ENCODE measurements around the gene DLGAP1. TPM values are rescaled to one million over a fixed set of nuclear protein-coding genes. Genes with fewer than 3 reads are reported as not detected.
A peak's percentile ranks its signal among the peaks of the same experiment; 100 is the strongest.

Gene DLGAP1
- total RNA-seq, 2 experiments from 2014 or later, result 0.53 to 1.5 TPM

DNA sequence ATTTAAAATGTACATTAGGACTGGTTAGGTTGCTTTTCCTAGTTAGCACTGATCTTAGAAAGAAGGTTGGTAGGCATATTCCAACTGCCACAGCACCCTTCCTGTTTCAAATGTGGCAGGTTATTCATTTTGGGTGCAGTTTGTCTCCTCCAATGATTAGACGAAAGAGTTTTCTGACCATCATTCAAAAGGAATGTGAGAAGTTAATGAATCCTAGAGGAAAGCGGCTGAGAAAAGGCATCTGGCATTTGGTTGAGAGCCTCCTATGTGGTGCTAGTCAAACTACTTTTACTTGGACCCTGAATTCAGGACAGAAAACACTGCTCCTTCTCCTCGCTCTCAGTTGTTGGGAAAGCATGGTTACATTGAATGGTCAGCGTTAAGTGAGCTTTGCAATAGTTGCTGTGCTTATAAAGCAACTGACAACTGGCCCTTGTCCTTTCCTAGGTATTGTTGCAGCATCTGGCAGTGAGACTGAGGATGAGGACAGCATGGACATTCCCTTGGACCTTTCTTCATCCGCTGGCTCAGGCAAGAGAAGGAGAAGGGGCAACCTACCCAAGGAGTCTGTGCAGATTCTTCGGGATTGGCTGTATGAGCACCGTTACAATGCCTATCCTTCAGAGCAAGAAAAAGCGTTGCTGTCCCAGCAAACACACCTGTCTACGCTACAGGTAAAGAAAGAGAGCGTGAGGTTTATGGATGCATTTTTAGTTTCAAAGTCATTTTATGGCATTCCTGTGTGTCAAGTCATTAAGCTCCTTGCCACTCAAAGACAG is 999.0 kb downstream of the DLGAP1 start:
- POLR2A ChIA-PET, result interaction anchor here (1.1 to 10.9 kb wide), 6 partner anchors 10 to 193 kb away, joined by 3 to 143 read pairs (median 9); no protein-coding TSS in a partner anchor
- peaks cover 45% of the 10 kb centered on the region for H3K36me3 Mint-ChIP-seq (ENCODE audit: low read depth)
- H3K27ac Mint-ChIP-seq, result no peak overlapping the region

DNA sequence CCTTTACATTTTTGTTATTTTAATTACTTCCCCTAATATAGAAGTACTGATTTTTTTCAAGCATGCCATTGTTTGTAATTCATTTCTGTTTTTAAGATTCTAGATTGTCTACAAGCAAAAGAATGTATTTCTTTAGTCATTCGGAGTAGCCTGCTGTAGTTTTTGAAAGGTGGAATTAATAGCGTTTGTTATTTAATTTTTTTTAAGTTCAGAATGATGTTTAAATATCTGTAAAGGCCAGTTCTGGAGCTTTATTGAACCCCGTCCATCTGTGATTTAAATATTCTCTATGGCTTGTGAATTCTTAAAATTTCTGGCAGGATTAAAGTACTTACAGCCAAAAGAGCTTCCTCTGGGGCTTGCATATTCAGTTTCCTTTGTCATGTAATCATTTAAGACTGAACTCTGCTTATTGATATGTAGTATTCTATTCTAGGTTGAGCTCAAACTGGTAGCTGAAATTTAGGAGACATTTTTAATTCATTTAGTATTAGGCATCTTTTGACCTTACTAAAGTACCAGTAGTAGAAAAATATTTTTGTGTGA is 999.9 kb downstream of the DLGAP1 start:
- no peak for DNase-seq
- Mint-ChIP-seq H3K27me3 (no peaks in the 10 kb centered on the region), H3K36me3 (ENCODE audit: low read depth) (peaks cover 40% of the 10 kb centered on the region), H3K9me3 (no peaks in the 10 kb centered on the region), H3K4me1 (peaks cover 69% of the 10 kb centered on the region), H3K4me3 (peak overlapping the region; percentile 92), H3K27ac (peak overlapping the region; percentile 96)
- CTCF ChIA-PET, result interaction anchor here (0.6 to 8.8 kb wide), 24 partner anchors 9 to 316 kb away, joined by 3 to 75 read pairs (median 6); no protein-coding TSS in a partner anchor
- POLR2A ChIA-PET, result interaction anchor here (1.1 to 10.9 kb wide), 10 partner anchors 11 to 208 kb away, joined by 3 to 143 read pairs (median 14); partner anchors contain the start of genes MYL12A and MYL12B

More for the DNA sequence above, 999.0 kb downstream of the DLGAP1 start:
- CTCF ChIA-PET, result interaction anchor here (1.0 to 8.8 kb wide), 14 partner anchors 11 to 315 kb away, joined by 3 to 75 read pairs (median 8); no protein-coding TSS in a partner anchor
- no peak for DNase-seq
- peaks cover 5% of the 10 kb centered on the region for H3K9me3 Mint-ChIP-seq
- H3K4me3 Mint-ChIP-seq, result no peak overlapping the region
- H3K27me3 Mint-ChIP-seq, result no peaks in the 10 kb centered on the region
- H3K4me1 Mint-ChIP-seq, result peaks cover 69% of the 10 kb centered on the region

DNA sequence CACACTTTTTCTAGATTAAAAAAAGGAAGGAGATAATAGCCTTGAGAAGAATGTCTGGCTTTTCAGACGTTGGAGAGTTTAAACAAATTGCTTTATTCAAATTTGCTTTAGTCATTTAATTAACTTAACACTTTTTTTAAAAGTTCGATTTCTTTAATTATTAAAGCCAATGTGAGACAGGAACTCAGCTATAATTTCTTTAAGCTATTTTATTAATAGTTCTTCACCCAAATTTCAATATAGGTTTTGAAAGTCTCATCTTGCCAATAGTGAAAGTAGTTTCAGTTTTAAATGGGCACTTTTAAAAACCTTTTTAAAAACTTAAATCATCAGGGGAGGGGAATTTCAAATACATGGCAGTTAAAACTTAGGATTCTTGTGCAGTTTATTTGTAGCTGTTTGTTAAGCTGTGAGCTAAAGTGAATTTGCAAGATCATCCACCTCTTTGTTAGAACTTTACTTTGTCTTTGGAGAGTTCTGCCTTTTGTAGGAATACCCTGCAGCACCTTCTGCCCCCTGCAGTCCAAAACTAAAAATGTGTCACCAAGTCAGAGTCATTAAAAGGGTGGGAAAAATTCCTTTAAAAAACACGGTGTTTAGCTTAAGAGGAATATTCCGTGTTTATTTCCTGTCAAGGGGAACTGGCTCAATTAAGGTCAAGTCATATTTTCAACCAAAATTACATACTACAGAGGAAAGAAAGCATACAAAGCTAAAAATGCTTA is 1000.6 kb downstream of the DLGAP1 start:
- Mint-ChIP-seq H3K9me3 (no peaks in the 10 kb centered on the region), H3K27ac (peak overlapping the region; percentile 96), H3K36me3 (ENCODE audit: low read depth) (peaks cover 39% of the 10 kb centered on the region), H3K27me3 (no peaks in the 10 kb centered on the region), H3K4me3 (peak overlapping the region; percentile 92), H3K4me1 (peaks cover 65% of the 10 kb centered on the region)
- ChIA-PET POLR2A (interaction anchor here (0.8 to 10.9 kb wide), 16 partner anchors 8 to 207 kb away, joined by 3 to 143 read pairs (median 10); partner anchors contain the start of genes MYL12A and MYL12B), CTCF (interaction anchor here (0.6 to 8.8 kb wide), 28 partner anchors 9 to 317 kb away, joined by 3 to 75 read pairs (median 6); no protein-coding TSS in a partner anchor)
- peak; percentile 33 for DNase-seq

DNA sequence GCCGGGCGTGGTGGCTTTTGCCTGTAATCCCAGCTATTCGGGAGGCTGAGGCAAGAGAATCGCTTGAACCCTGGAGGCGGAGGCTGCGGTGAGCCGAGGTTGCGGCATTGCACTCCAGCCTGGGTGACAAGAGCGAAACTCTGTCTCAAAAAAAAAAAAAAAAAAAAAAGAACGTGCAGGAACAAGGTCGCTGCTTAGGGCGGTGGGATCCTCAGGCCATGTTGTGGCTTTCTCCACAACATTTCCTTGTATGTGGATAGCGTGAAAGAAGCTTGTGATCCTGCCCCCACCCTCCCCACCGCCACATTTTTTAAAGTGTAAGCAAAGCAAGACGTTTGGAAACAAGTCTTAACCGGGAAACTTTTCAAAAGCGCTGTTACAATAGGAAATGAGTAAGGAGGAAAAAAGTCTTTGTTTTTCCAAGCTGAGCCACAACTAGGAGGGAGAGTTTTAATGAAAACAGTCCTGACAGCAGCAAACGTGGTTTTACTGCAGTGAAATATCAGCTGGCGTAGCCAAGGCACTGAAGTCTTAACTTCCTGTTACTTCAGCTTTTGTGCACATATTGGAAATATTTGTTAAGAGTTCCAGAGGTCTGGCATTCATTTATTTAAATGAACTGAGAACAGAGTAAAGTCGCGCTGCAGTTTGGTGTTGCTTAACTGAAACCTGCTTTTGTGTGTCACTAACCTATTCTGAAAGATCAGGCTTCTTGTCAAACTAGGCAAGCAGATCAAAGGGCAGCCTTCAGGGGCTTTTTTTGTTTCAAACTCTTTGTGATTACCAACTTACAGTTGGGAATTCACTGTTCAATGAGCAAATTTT is 1001.4 kb downstream of the DLGAP1 start:
- Mint-ChIP-seq H3K4me1 (peaks cover 57% of the 10 kb centered on the region), H3K9me3 (no peaks in the 10 kb centered on the region), H3K4me3 (peak overlapping the region; percentile 92), H3K36me3 (ENCODE audit: low read depth) (peaks cover 32% of the 10 kb centered on the region), H3K27ac (peak overlapping the region; percentile 96), H3K27me3 (no peaks in the 10 kb centered on the region)
- ChIA-PET CTCF (interaction anchor here (0.6 to 8.8 kb wide), 31 partner anchors 8 to 480 kb away, joined by 3 to 75 read pairs (median 5); no protein-coding TSS in a partner anchor), POLR2A (interaction anchor here (0.8 to 10.9 kb wide), 19 partner anchors 9 to 883 kb away, joined by 3 to 143 read pairs (median 8); partner anchors contain the start of genes METTL4, MYL12A, MYL12B and NDC80)
- DNase-seq, result peak; percentile 29

DNA sequence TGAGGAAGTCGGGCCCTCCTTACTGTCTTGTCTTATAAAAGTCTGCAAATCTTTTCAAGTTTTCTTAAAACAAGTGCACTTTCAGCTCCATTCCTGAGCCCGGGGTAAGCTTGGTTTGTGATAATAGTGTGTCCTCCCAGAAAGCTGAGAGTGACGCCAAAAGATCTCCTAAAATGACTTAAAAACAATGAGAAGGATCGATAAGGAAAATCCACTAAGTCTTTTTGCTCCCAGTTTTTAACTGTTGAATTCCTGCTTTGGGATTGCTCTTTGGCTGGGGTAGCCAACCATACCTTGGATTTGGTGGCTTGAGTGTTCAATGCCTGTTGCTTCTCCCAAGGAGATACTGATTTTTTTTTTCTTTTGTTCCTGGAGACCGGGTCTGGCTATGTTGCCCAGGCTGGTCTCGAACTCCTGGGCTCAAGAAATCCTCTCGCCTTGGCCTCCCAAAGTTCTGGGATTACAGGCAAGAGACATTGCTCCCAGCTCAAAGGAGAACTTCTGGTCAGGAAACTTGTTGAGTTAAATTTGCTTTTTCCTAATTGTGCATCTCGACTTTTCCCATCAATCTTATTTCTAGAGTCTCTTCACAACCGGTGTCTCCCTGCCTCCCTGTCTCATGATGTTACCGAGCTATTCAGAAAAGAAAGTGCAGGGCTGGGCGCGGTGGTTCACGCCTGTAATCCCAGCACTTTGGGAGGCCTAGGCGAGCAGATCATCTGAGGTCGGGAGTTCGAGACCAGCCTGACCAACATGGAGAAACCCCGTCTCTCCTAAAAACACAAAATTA is 1002.2 kb downstream of the DLGAP1 start:
- DNase-seq, result no peak
- Mint-ChIP-seq H3K27me3 (no peaks in the 10 kb centered on the region), H3K4me1 (peaks cover 49% of the 10 kb centered on the region), H3K4me3 (peak overlapping the region; percentile 92), H3K27ac (peak overlapping the region; percentile 96), H3K9me3 (no peaks in the 10 kb centered on the region), H3K36me3 (ENCODE audit: low read depth) (peaks cover 25% of the 10 kb centered on the region)
- CTCF ChIA-PET, result interaction anchor here (0.6 to 8.8 kb wide), 15 partner anchors 15 to 344 kb away, joined by 3 to 75 read pairs (median 7); no protein-coding TSS in a partner anchor
- POLR2A ChIA-PET, result interaction anchor here (1.2 to 10.9 kb wide), 16 partner anchors 10 to 882 kb away, joined by 3 to 143 read pairs (median 13); partner anchors contain the start of genes METTL4, MYL12A, MYL12B and NDC80

DNA sequence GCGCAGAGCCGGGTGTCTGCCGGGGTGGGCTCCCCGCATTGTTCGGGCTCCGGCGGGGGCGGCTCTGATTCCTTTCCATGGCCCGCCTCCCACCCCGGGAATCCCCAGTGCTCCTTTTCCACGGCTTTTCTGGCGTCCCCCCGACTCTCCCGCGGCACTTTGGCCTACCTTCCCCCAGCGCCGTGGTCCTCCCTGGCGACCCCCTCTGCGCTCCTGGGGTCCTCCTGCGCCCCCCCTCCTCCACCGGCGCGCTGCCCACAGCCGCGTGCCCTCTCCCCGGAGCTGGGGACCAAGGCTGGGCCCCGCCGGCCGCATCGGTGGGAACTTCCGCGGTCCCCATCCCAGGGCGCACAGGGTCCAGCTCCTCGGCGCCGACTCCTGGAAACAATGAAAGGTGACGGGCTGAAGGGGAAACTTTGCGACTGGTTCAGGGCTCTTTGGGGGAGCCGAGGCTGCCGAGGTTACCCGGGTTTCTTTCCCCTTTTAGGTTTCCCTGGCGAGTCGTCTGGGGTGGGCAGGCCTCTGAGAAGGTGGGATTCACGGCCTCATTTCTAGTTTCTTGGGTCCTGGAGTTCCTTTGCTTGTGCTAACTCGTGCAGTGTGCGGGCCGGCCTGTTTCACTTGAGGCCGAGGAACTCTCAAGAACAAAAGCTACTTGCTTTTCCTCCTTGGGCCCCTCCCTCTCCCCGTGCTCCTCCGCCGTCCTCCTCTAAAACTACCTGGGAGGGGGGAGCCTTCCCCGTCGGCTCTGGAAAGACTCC is 1002.9 kb downstream of the DLGAP1 start:
- Mint-ChIP-seq H3K4me3 (peak overlapping the region; percentile 92), H3K4me1 (peaks cover 49% of the 10 kb centered on the region), H3K27ac (peak overlapping the region; percentile 96), H3K27me3 (no peaks in the 10 kb centered on the region), H3K9me3 (no peaks in the 10 kb centered on the region), H3K36me3 (ENCODE audit: low read depth) (peaks cover 18% of the 10 kb centered on the region)
- POLR2A ChIA-PET, result interaction anchor here (1.3 to 10.9 kb wide), 14 partner anchors 74 to 881 kb away, joined by 3 to 143 read pairs (median 13); partner anchors contain the start of genes METTL4, MYL12A, MYL12B and NDC80
- DNase-seq, result peak; percentile 46
- CTCF ChIA-PET, result interaction anchor here (1.0 to 8.8 kb wide), 11 partner anchors 15 to 213 kb away, joined by 3 to 75 read pairs (median 7); no protein-coding TSS in a partner anchor

DNA sequence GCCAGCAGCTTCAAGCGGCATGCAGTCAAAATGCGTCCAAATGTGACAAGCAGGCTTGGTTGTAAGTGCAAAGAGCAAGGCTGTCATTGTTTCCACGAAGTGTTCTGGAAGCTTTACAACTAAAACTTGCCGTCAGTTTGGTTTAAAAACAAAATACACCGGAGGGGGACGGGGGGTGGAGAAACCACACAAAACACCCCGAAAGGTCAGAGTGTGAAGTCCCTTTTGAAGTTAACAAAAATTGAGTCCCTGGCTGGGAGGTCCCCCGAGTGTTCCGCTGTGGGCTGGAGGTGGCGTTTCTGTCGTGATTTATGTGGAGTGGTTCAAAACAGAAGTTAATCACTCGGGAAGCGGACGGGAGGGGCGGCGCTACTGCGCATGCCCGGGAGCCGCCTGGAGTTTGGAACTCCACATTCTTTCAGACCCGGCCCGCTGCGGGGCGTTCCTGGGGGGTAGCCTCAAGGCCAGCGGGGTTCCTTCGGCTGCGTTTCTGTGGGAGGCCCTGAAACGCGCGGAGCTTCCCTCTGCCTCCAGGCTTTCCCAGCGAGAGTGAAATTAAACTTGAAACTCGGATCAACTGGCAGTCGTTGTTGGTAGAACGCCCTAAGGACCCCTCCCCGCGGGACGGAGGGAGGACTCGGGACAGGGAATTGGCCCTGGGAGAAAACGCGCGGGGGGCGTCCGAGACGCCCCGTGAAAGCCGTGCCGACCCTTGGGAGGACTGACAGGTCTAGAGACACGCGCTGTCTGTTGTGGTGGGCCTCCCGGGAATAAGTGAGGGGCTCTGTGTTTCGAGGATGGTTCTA is 1003.7 kb downstream of the DLGAP1 start:
- DNase-seq, result peak; percentile 78
- H3K27ac Mint-ChIP-seq, result peak overlapping the region; percentile 96
- peak overlapping the region; percentile 92 for H3K4me3 Mint-ChIP-seq
- H3K4me1 Mint-ChIP-seq, result peaks cover 52% of the 10 kb centered on the region
- peaks cover 12% of the 10 kb centered on the region for H3K36me3 Mint-ChIP-seq (ENCODE audit: low read depth)
- ChIA-PET CTCF (interaction anchor here (1.5 to 8.8 kb wide), 3 partner anchors 134 to 154 kb away, joined by 7 to 75 read pairs (median 10); no protein-coding TSS in a partner anchor), POLR2A (interaction anchor here (0.8 to 10.9 kb wide), 16 partner anchors 8 to 211 kb away, joined by 3 to 143 read pairs (median 4); partner anchors contain the start of genes MYL12A and MYL12B)
- no peaks in the 10 kb centered on the region for H3K27me3 Mint-ChIP-seq
- no peaks in the 10 kb centered on the region for H3K9me3 Mint-ChIP-seq

DNA sequence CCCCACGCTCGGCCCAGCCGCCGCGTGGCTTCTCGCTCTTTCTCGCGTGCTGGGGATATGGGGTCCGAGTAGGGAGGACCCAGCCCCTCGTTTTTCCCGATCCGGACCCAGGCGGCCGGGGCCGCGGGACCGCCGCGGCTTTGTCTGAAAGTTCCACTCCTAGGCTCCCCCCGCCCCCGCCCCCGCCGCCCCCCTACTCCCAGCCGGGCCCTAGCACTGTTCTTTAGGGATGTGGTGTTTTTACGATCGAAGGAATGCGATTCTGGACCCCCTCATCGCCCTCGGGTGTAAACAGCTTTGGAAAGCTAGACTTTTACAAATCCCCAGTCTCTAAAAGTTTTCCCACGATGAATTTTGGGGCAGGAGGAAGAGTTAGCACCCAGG is 1004.3 kb downstream of the DLGAP1 start:
- CTCF ChIA-PET, result interaction anchor here (1.8 to 8.8 kb wide), 2 partner anchors 135 to 145 kb away, joined by 7 to 75 read pairs; no protein-coding TSS in a partner anchor
- Mint-ChIP-seq H3K36me3 (ENCODE audit: low read depth) (peaks cover 10% of the 10 kb centered on the region), H3K4me1 (peaks cover 48% of the 10 kb centered on the region), H3K27ac (peak overlapping the region; percentile 96), H3K4me3 (peak overlapping the region; percentile 92), H3K27me3 (no peaks in the 10 kb centered on the region), H3K9me3 (no peaks in the 10 kb centered on the region)
- no peak for DNase-seq
- POLR2A ChIA-PET, result interaction anchor here (0.8 to 10.9 kb wide), 13 partner anchors 9 to 212 kb away, joined by 3 to 143 read pairs (median 4); no protein-coding TSS in a partner anchor

DNA sequence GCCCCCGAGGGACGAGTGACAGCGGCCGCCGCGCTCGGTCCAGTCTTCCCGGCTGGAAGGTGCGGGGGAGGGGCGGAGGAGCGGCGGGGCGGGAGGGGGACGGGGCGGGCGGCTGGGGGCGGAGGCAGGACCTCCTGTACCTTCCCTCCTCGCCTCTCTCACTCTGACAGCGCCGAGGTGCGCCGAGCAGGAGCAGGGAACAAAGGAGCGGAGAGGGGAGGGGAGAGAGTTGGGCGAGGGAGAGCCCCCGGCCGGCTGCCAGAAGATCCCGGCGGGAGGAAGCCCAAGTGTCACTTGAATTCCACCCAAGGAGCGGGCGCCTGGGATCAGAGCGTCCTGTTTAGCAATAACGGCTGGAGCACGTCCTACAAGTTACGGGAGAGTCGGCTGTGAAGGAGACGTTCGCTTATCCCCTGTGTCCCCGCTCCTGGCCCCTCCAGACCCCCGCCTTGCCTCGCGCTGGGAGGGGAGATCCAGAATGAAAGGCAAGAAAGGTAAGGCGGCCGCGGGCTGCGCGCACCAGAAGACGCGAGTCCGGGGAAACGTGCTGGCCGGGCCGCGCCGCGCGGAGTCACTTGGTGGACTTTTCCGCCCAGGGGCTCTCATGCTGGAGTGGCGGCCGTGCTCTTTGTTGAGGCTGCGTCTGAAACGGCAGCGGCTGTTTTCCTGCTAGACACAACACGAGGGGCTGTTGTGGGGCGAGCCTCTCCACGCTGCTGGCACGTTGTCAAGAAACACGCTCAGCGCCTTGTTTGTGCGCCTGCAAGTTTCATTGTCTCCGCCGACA is 1004.9 kb downstream of the DLGAP1 start, which contains the start of gene TGIF1:
Gene TGIF1, plus strand, starts transcription at position 161 of the 787 bp plus-strand sequence. Its CDS starts 318 bp downstream, at position 479.
- peaks cover 10% of the 10 kb centered on the region for H3K36me3 Mint-ChIP-seq (ENCODE audit: low read depth)
- no peaks in the 10 kb centered on the region for H3K27me3 Mint-ChIP-seq
- CTCF ChIA-PET, result interaction anchor here (1.8 to 8.8 kb wide), 2 partner anchors 136 to 145 kb away, joined by 7 to 75 read pairs; no protein-coding TSS in a partner anchor
- peak within 1 kb of the TSS; percentile 92 for H3K4me3 Mint-ChIP-seq
- H3K27ac Mint-ChIP-seq, result peak within 1 kb of the TSS; percentile 99
- POLR2A ChIA-PET, result interaction anchor here (1.0 to 10.9 kb wide), 16 partner anchors 9 to 212 kb away, joined by 3 to 143 read pairs (median 13); partner anchors contain the start of gene MYL12A
- H3K9me3 Mint-ChIP-seq, result no peaks in the 10 kb centered on the region
- DNase-seq, result peak; percentile 66
- peaks cover 44% of the 10 kb centered on the region for H3K4me1 Mint-ChIP-seq

All from activated CD4-positive, alpha-beta memory T cell treated with anti-CD3 and anti-CD28 coated beads, Interleukin-2, amount 10 ng/mL, durations not matched to agents 7 days and 5 days (primary cell).